K562 (cell line): ENCODE results near the gene CARD11.

Experiments used
- CHD1 ChIP-seq: fragments of 200-600 bp; sonication (generic); IDR thresholded peaks from one replicate; pipeline ENCODE4 v1.6.1; 2012; ENCODE audit warnings: mild to moderate bottlenecking, moderate library complexity, low read length, inconsistent platforms
- E2F4 ChIP-seq: sonication (generic); formaldehyde crosslinking; IDR thresholded peaks from 2 replicates; pipeline ENCODE4 v1.8.0; 2022; ENCODE audit warnings: mild to moderate bottlenecking, low read depth, missing genetic modification reagents
- GABPA ChIP-seq: fragments of 200-800 bp; sonication (Bioruptor generic); conservative IDR thresholded peaks from 2 replicates; pipeline ENCODE4 v1.6.1; 2016; ENCODE audit warnings: low read depth, missing genetic modification characterization, missing compliant biosample characterization
- PCBP2 ChIP-seq: fragments of 200-400 bp; formaldehyde crosslinking; IDR thresholded peaks from 2 replicates; pipeline ENCODE4 v1.6.1; 2018; ENCODE audit warnings: low read length, low read depth, mild to moderate bottlenecking, moderate library complexity; ENCODE audit not compliant: poor library complexity, severe bottlenecking
- PREB ChIP-seq: sonication (generic); formaldehyde crosslinking; IDR thresholded peaks from 2 replicates; pipeline ENCODE4 v1.8.1; 2023; ENCODE audit warnings: mild to moderate bottlenecking, missing genetic modification reagents
- TBL1XR1 ChIP-seq, 2 experiments: IDR thresholded peaks; 2 replicates each; pipeline ENCODE4 v1.6.1; 2012; ENCODE audit warnings: improper control_type of control experiment in 2 of 2, low read length in 2 of 2, mild to moderate bottlenecking in 1 of 2
- ZKSCAN1 ChIP-seq: fragments of 150-350 bp; IDR thresholded peaks from 2 replicates; pipeline ENCODE4 v1.6.1; 2016; ENCODE audit warnings: low read depth, low read length
- ZNF212 ChIP-seq: fragments of 450-650 bp; formaldehyde crosslinking; IDR thresholded peaks from 2 replicates; pipeline ENCODE4 v1.4.0; 2020; ENCODE audit warnings: mild to moderate bottlenecking
- ZSCAN29 ChIP-seq: fragments of 450-650 bp; IDR thresholded peaks from 2 replicates; pipeline ENCODE4 v1.6.1; 2017
- TF ChIP-seq, protein P1 (sequence below): IDR thresholded peaks from 3 replicates; pipeline ENCODE4 v1.6.1; 2011; ENCODE audit warnings: borderline replicate concordance, mild to moderate bottlenecking; ENCODE audit not compliant: insufficient read length, insufficient read depth
- TF ChIP-seq, protein P2 (sequence below), 3 experiments: IDR thresholded peaks in 2 of 3; conservative IDR thresholded peaks in 1 of 3; 2 replicates each; pipeline ENCODE4 v1.5.1; 2011 to 2012; ENCODE audit warnings: low read length in 3 of 3, mild to moderate bottlenecking in 3 of 3, control low read depth in 2 of 3, improper control_type of control experiment in 1 of 3, inconsistent platforms in 1 of 3, low read depth in 1 of 3, mixed read lengths in 1 of 3, moderate library complexity in 1 of 3; ENCODE audit not compliant: insufficient read depth in 2 of 3
- TF ChIP-seq, protein P3 (sequence below): IDR thresholded peaks from 2 replicates; pipeline ENCODE4 v1.6.1; 2016; ENCODE audit warnings: missing genetic modification characterization, missing compliant biosample characterization

DNA sequence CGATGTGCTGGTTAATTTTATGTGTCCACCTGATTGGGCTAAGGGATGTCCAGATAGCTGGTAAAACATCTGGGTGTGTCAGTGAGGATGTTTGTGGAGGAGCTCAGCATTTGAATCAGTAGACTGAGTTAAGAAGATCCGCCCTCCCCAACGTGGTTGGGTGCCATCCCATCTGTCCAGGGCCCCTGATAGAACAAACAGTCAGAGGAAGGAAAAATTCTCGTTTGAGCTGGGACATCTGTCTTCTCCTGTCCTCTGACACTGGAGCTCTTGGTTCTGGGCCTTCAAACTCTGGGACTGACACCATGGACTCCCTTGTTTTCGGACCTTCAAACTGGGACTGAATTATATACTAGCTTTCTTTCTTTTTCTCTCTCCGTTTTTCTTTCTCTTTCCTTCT lies 59.6 kb downstream of the CARD11 start:
- TF ChIP-seq, protein P1, sequence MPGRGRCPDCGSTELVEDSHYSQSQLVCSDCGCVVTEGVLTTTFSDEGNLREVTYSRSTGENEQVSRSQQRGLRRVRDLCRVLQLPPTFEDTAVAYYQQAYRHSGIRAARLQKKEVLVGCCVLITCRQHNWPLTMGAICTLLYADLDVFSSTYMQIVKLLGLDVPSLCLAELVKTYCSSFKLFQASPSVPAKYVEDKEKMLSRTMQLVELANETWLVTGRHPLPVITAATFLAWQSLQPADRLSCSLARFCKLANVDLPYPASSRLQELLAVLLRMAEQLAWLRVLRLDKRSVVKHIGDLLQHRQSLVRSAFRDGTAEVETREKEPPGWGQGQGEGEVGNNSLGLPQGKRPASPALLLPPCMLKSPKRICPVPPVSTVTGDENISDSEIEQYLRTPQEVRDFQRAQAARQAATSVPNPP: no peak
- TF ChIP-seq ZKSCAN1 (no peak), E2F4 (CRISPR knock-in tag) (no peak), ZSCAN29 (no peak), TBL1XR1 (IDR thresholded peaks at IDR 0.05; ENCODE audit: low read length in 2 of 2) (no peak), GABPA (no peak), CHD1 (no peak), PREB (CRISPR knock-in tag) (no peak), ZNF212 (no peak), PCBP2 (no peak)
- TF ChIP-seq, protein P2, sequence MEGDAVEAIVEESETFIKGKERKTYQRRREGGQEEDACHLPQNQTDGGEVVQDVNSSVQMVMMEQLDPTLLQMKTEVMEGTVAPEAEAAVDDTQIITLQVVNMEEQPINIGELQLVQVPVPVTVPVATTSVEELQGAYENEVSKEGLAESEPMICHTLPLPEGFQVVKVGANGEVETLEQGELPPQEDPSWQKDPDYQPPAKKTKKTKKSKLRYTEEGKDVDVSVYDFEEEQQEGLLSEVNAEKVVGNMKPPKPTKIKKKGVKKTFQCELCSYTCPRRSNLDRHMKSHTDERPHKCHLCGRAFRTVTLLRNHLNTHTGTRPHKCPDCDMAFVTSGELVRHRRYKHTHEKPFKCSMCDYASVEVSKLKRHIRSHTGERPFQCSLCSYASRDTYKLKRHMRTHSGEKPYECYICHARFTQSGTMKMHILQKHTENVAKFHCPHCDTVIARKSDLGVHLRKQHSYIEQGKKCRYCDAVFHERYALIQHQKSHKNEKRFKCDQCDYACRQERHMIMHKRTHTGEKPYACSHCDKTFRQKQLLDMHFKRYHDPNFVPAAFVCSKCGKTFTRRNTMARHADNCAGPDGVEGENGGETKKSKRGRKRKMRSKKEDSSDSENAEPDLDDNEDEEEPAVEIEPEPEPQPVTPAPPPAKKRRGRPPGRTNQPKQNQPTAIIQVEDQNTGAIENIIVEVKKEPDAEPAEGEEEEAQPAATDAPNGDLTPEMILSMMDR (IDR thresholded peaks at IDR 0.05 in 2 of 3, conservative IDR thresholded peaks at IDR 0.05 in 1 of 3; ENCODE audit: insufficient read depth in 2 of 3, low read depth in 1 of 3, low read length in 3 of 3): no peak
- TF ChIP-seq, protein P3, sequence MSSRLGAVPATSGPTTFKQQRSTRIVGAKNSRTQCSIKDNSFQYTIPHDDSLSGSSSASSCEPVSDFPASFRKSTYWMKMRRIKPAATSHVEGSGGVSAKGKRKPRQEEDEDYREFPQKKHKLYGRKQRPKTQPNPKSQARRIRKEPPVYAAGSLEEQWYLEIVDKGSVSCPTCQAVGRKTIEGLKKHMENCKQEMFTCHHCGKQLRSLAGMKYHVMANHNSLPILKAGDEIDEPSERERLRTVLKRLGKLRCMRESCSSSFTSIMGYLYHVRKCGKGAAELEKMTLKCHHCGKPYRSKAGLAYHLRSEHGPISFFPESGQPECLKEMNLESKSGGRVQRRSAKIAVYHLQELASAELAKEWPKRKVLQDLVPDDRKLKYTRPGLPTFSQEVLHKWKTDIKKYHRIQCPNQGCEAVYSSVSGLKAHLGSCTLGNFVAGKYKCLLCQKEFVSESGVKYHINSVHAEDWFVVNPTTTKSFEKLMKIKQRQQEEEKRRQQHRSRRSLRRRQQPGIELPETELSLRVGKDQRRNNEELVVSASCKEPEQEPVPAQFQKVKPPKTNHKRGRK: no peak
